HG02885 (cell line): ENCODE data around the gene MGAT4B.
"Not testable (repeated sequence)": the region's sequence is repeated elsewhere in the genome, so short reads cannot be mapped to it uniquely, and the experiment has no call there.

Experiments
- ATAC-seq: cut with Tn5 transposase; IDR thresholded peaks from one replicate; pipeline ENCODE4 v1.9.1; 2021; ENCODE audit warnings: mild to moderate bottlenecking; ENCODE audit not compliant: unreplicated experiment, poor library complexity

Gene MGAT4B

GRCh38 chr5:179796877-179797608, 9.6 kb downstream of the MGAT4B start:
- ATAC-seq, result no peak

GRCh38 chr5:179795863-179796833, 10.5 kb downstream of the MGAT4B start:
- ATAC-seq, result peak; percentile 78

GRCh38 chr5:179795049-179795862, 11.4 kb downstream of the MGAT4B start:
- peak; percentile 5 for ATAC-seq

GRCh38 chr5:179794575-179794974, 12.1 kb downstream of the MGAT4B start:
- no peak for ATAC-seq

- ATAC-seq, result no peak
Measured at GRCh38 chr5:179794171-179794570, 12.5 kb downstream of the MGAT4B start.

- ATAC-seq, result no peak
Measured at GRCh38 chr5:179793468-179794139, 13.1 kb downstream of the MGAT4B start, which contains the start of gene LTC4S. TSS of gene LTC4S (plus strand) at chr5:179793986. CDS start at chr5:179794081, 95 bp downstream.

GRCh38 chr5:179792612-179793467, 13.8 kb downstream of the MGAT4B start:
- no peak for ATAC-seq

GRCh38 chr5:179791881-179792611, 14.6 kb downstream of the MGAT4B start:
- ATAC-seq, result no peak

GRCh38 chr5:179789278-179789677, 17.4 kb downstream of the MGAT4B start:
- ATAC-seq, result not testable (repeated sequence)

- no peak for ATAC-seq
Measured at GRCh38 chr5:179788193-179788854, 18.3 kb downstream of the MGAT4B start.

- ATAC-seq, result no peak
Measured at GRCh38 chr5:179786861-179787260, 19.8 kb downstream of the MGAT4B start.

- no peak for ATAC-seq
Measured at GRCh38 chr5:179783128-179783527, 23.5 kb downstream of the MGAT4B start.

- ATAC-seq, result no peak
Measured at GRCh38 chr5:179781846-179782245, 24.8 kb downstream of the MGAT4B start.

- ATAC-seq, result no peak
Measured at GRCh38 chr5:179780362-179780761, 26.3 kb downstream of the MGAT4B start.

- ATAC-seq, result no peak
Measured at GRCh38 chr5:179779826-179780225, 26.8 kb downstream of the MGAT4B start.

- ATAC-seq, result no peak
Measured at GRCh38 chr5:179778591-179778990, 28.1 kb downstream of the MGAT4B start.

- no peak for ATAC-seq
Measured at GRCh38 chr5:179777909-179778308, 28.8 kb downstream of the MGAT4B start.

GRCh38 chr5:179777456-179777855, 29.2 kb downstream of the MGAT4B start:
- no peak for ATAC-seq
